Caco-2 (cell line): ENCODE results near the gene ARPIN. TPM values are rescaled to one million over a fixed set of nuclear protein-coding genes. Genes with fewer than 3 reads are reported as not detected.
A peak's percentile ranks its signal among the peaks of the same experiment; 100 is the strongest.

ENCODE experiments used
- BruUV-seq: library from RNA; stranded (reverse); fragments of 400-500 nt; replicated peaks from 2 replicates; lab custom pipeline; 2021; lab: Mats Ljungman, UMichigan
- CTCF ChIA-PET: fragments of 300-600 bp; sonication (Branson Sonifier 250); formaldehyde crosslinking; loops from one replicate; lab custom pipeline; 2022; ENCODE audit warnings: antibody characterized with exemption; lab: Charles Lee
- POLR2A ChIA-PET: fragments of 300-600 bp; sonication (Branson Sonifier 250); formaldehyde crosslinking; loops from one replicate; lab custom pipeline; 2022; ENCODE audit warnings: antibody characterized with exemption; lab: Charles Lee
- DNase-seq, 2 experiments: peaks; one replicate each; pipeline versions ENCODE4 v3.0.0 to v3.0.0-alpha.2; 2020 to 2022
- H3K27me3 ChIP-seq: replicated peaks from 2 replicates; pipeline ENCODE4 v1.6.0; 2011; ENCODE audit warnings: low read length; ENCODE audit not compliant: control insufficient read depth, insufficient read depth
- H3K36me3 ChIP-seq: 2 replicates; pipeline ENCODE4 v1.5.1; 2011; ENCODE audit warnings: low read length; ENCODE audit not compliant: control insufficient read depth, insufficient read depth
- H3K4me1 ChIP-seq: fragments of 250-450 bp; sonication (Bioruptor Pico); 2 replicates; pipeline ENCODE4 v1.5.1; 2020; ENCODE audit warnings: mild to moderate bottlenecking
- H3K4me3 ChIP-seq: 2 replicates; pipeline ENCODE4 v1.5.1; 2011; ENCODE audit warnings: low read depth, mild to moderate bottlenecking, control low read depth, low read length
- H3K9me3 ChIP-seq: fragments of 250-450 bp; sonication (Bioruptor Pico); 2 replicates; pipeline ENCODE4 v1.5.1; 2020; ENCODE audit warnings: mild to moderate bottlenecking, moderate library complexity
- H3K27ac Mint-ChIP-seq: one replicate; pipeline ENCODE4 v1.8.0; 2022; ENCODE audit warnings: mixed read lengths; ENCODE audit not compliant: unreplicated experiment
- H3K27me3 Mint-ChIP-seq: one replicate; pipeline ENCODE4 v1.8.0; 2022; ENCODE audit warnings: mixed read lengths; ENCODE audit not compliant: insufficient read depth, unreplicated experiment
- H3K36me3 Mint-ChIP-seq: one replicate; pipeline ENCODE4 v1.8.0; 2022; ENCODE audit warnings: mild to moderate bottlenecking, mixed read lengths; ENCODE audit not compliant: insufficient read depth, unreplicated experiment
- H3K4me1 Mint-ChIP-seq: one replicate; pipeline ENCODE4 v1.8.0; 2022; ENCODE audit warnings: low read depth, mixed read lengths; ENCODE audit not compliant: unreplicated experiment
- H3K4me3 Mint-ChIP-seq: one replicate; pipeline ENCODE4 v1.8.0; 2022; ENCODE audit warnings: mild to moderate bottlenecking, moderate library complexity, mixed read lengths; ENCODE audit not compliant: unreplicated experiment
- H3K9me3 Mint-ChIP-seq: one replicate; pipeline ENCODE4 v1.8.0; 2022; ENCODE audit warnings: mixed read lengths; ENCODE audit not compliant: unreplicated experiment
- intact Hi-C: fragments of 100-400 bp; cut with micrococcal nuclease; formaldehyde crosslinking; loops from one replicate; pipeline ENCODE4 v1.10.0; 2022; ENCODE audit not compliant: unreplicated experiment
- total RNA-seq: library from RNA; stranded (reverse); gene quantifications from 2 replicates; pipeline ENCODE4 v1.2.3, GENCODE V29; 2022
- TF ChIP-seq, protein P1 (sequence below), 2 experiments: fragments of 200-600 bp in 1 of 2; IDR thresholded peaks; 1 replicate in 1 of 2; 2 replicates in 1 of 2; pipeline versions ENCODE4 v1.5.1 to v1.8.0; 2011 to 2022; ENCODE audit warnings: antibody characterized with exemption in 1 of 2, control low read depth in 1 of 2, inconsistent platforms in 1 of 2, low read depth in 1 of 2, low read length in 1 of 2, mild to moderate bottlenecking in 1 of 2, moderate library complexity in 1 of 2; ENCODE audit not compliant: insufficient read depth in 1 of 2, severe bottlenecking in 1 of 2, unreplicated experiment in 1 of 2

The ARPIN gene
- total RNA-seq, 1 experiment from 2014 or later, result 13.3 TPM

DNA sequence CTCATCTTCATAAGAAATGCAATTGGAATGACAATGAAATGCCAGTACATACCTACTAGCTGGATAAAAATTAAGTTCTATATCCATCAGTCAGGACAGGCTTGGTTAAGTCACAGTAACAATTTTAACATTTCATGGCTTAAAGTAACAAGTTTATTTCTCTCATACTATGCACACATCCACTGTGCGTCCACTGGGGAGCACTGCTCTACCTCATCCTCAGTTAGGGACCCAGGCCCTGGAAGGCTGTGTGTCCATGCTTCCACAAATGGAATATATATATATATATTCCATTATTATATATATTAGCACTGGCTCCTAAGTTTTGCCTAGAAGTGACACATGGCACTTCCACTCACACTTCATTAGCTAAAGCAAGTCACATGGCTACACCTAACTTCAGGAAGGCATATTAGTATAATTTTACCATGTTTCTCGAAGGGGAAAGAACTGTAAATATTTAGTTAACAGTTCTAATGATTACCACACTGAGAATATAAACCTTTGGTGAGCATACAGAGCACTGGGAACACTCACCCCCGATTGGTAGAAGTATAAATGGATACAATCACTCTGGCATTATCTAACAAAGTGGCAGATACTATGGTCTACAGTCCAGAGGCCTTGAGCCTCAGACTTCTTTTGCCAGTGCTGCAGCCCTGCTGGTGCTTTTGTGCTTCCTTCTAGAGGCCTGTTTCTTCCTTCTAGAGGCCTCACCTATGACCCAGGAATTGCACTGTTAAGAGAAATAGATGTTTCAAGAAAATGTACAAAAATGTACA lies 47.6 kb downstream of the ARPIN start:
- Mint-ChIP-seq H3K27me3 (no peaks in the 10 kb centered on the region), H3K36me3 (peaks cover 16% of the 10 kb centered on the region), H3K4me1 (peaks cover 6% of the 10 kb centered on the region), H3K4me3 (no peak overlapping the region), H3K27ac (no peak overlapping the region), H3K9me3 (no peaks in the 10 kb centered on the region)
- H3K9me3 ChIP-seq, result no peaks in the 10 kb centered on the region
- peaks cover 12% of the 10 kb centered on the region for H3K4me1 ChIP-seq
- H3K4me3 ChIP-seq, result no peak overlapping the region
- TF ChIP-seq, protein P1, sequence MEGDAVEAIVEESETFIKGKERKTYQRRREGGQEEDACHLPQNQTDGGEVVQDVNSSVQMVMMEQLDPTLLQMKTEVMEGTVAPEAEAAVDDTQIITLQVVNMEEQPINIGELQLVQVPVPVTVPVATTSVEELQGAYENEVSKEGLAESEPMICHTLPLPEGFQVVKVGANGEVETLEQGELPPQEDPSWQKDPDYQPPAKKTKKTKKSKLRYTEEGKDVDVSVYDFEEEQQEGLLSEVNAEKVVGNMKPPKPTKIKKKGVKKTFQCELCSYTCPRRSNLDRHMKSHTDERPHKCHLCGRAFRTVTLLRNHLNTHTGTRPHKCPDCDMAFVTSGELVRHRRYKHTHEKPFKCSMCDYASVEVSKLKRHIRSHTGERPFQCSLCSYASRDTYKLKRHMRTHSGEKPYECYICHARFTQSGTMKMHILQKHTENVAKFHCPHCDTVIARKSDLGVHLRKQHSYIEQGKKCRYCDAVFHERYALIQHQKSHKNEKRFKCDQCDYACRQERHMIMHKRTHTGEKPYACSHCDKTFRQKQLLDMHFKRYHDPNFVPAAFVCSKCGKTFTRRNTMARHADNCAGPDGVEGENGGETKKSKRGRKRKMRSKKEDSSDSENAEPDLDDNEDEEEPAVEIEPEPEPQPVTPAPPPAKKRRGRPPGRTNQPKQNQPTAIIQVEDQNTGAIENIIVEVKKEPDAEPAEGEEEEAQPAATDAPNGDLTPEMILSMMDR (IDR thresholded peaks at IDR 0.05; ENCODE audit: insufficient read depth in 1 of 2, low read depth in 1 of 2, low read length in 1 of 2, severe bottlenecking in 1 of 2, unreplicated experiment in 1 of 2), result no peak
- no peak for DNase-seq
- no peaks in the 10 kb centered on the region for H3K36me3 ChIP-seq
- BruUV-seq, result no TSS peak
- ChIA-PET CTCF (no interaction called here), POLR2A (no interaction called here)
- no peaks in the 10 kb centered on the region for H3K27me3 ChIP-seq
- intact Hi-C loops, result no loop called here

DNA sequence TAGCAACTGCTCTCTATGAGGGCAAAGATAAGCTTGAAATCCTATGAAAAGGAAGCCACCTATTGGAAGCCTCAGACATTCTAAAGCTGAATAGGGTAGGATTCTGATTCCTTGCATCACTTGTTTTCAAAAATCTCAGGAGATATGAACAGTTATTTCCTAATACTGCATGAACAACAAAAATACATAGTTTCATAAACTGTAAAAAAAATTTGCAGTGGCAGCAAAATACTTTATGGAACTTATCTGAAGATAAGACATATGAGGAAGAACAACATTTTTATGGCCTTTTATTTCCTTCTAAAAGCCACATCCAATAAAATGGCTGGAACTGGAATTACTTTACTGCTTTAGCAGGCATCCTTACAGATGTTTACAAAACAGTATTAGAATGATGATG lies 48.8 kb downstream of the ARPIN start:
- peaks cover 11% of the 10 kb centered on the region for H3K4me1 Mint-ChIP-seq
- no peak overlapping the region for H3K27ac Mint-ChIP-seq
- H3K4me3 Mint-ChIP-seq, result no peak overlapping the region
- H3K27me3 Mint-ChIP-seq, result no peaks in the 10 kb centered on the region
- H3K36me3 ChIP-seq, result no peaks in the 10 kb centered on the region
- CTCF ChIA-PET, result interaction anchor here (1.1 kb wide), 1 partner anchor 103 kb away, joined by 10 read pairs; no protein-coding TSS in a partner anchor
- BruUV-seq, result no TSS peak
- H3K36me3 Mint-ChIP-seq, result peaks cover 7% of the 10 kb centered on the region
- no peak for DNase-seq
- H3K4me1 ChIP-seq, result peaks cover 14% of the 10 kb centered on the region
- no peak overlapping the region for H3K4me3 ChIP-seq
- H3K27me3 ChIP-seq, result no peaks in the 10 kb centered on the region
- TF ChIP-seq, protein P1 (IDR thresholded peaks at IDR 0.05; ENCODE audit: insufficient read depth in 1 of 2, low read depth in 1 of 2, low read length in 1 of 2, severe bottlenecking in 1 of 2, unreplicated experiment in 1 of 2), result no peak
- intact Hi-C loops, result no loop called here
- POLR2A ChIA-PET, result no interaction called here
- no peaks in the 10 kb centered on the region for H3K9me3 Mint-ChIP-seq
- no peaks in the 10 kb centered on the region for H3K9me3 ChIP-seq

DNA sequence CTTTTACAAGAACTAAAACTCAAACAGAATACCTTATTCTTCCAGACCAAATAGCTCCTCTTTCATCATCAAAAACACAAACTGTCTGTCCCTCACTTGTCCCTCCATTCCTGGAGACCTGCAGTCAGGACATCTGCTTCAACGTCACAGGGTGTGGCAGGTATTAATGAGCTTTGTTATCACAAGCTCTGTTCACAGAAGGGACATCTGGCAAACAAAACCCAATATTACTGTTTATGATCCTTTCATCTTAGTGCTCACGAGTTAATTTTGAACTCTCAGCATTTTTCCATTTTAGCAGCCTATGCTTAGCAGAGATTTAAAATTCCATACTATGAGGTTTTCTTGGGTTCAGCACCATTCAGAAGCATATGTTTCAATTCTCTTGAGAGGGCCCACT lies 51.9 kb downstream of the ARPIN start:
- H3K4me1 ChIP-seq, result peaks cover 36% of the 10 kb centered on the region
- Mint-ChIP-seq H3K4me3 (no peak overlapping the region), H3K4me1 (peaks cover 22% of the 10 kb centered on the region), H3K36me3 (no peaks in the 10 kb centered on the region), H3K27me3 (no peaks in the 10 kb centered on the region), H3K27ac (no peak overlapping the region), H3K9me3 (no peaks in the 10 kb centered on the region)
- intact Hi-C loops, result no loop called here
- DNase-seq, result peak; percentile 24 to 49
- no peaks in the 10 kb centered on the region for H3K36me3 ChIP-seq
- ChIA-PET POLR2A (interaction anchor here (0.6 to 1.0 kb wide), 2 partner anchors 79 to 286 kb away, joined by 3 to 4 read pairs; partner anchors contain the start of gene TICRR), CTCF (interaction anchor here (0.5 to 1.6 kb wide), 3 partner anchors 16 to 100 kb away, joined by 3 to 8 read pairs (median 3); no protein-coding TSS in a partner anchor)
- no peak overlapping the region for H3K4me3 ChIP-seq
- H3K27me3 ChIP-seq, result no peaks in the 10 kb centered on the region
- no peaks in the 10 kb centered on the region for H3K9me3 ChIP-seq
- TF ChIP-seq, protein P1 (IDR thresholded peaks at IDR 0.05; ENCODE audit: insufficient read depth in 1 of 2, low read depth in 1 of 2, low read length in 1 of 2, severe bottlenecking in 1 of 2, unreplicated experiment in 1 of 2), result no peak
- no TSS peak for BruUV-seq
